Upper lobe of right lung (tissue), 1 donor: ENCODE results near the gene EPM2AIP1. TPM values are rescaled to one million over a fixed set of nuclear protein-coding genes. Genes with fewer than 3 reads are reported as not detected.
A peak's percentile ranks its signal among the peaks of the same experiment; 100 is the strongest.
"Not testable (repeated sequence)": the region's sequence is repeated elsewhere in the genome, so short reads cannot be mapped to it uniquely, and the experiment has no call there.

ENCODE experiments used
- ATAC-seq: fragments of 200-7000 bp; cut with Tn5 transposase; one replicate; pipeline ENCODE4 v1.9.1; 2020; ENCODE audit warnings: mild to moderate bottlenecking, moderate library complexity
- DNase-seq: peaks from one replicate; pipeline ENCODE4 v3.0.0-alpha.2; 2020
- H3K27ac ChIP-seq: fragments of 200-600 bp; one replicate; pipeline ENCODE4 v1.8.0; 2022
- H3K27me3 ChIP-seq: fragments of 200-600 bp; one replicate; pipeline ENCODE4 v1.8.0; 2022; ENCODE audit warnings: mild to moderate bottlenecking
- H3K36me3 ChIP-seq: fragments of 200-600 bp; one replicate; pipeline ENCODE4 v1.8.0; 2022
- H3K4me1 ChIP-seq: fragments of 200-600 bp; one replicate; pipeline ENCODE4 v1.8.0; 2022
- H3K4me3 ChIP-seq: fragments of 200-600 bp; one replicate; pipeline ENCODE4 v1.8.0; 2022; ENCODE audit warnings: mild to moderate bottlenecking
- H3K9me3 ChIP-seq: fragments of 200-600 bp; one replicate; pipeline ENCODE4 v1.8.0; 2022
- CTCF ChIP-seq: fragments of 200-600 bp; IDR thresholded peaks from one replicate; pipeline ENCODE4 v1.8.0; 2022; ENCODE audit warnings: antibody characterized with exemption
- intact Hi-C: fragments of 100-400 bp; cut with DNase I; formaldehyde crosslinking; loops from one replicate; pipeline ENCODE4 v1.11.0; 2022
- total RNA-seq: library from RNA; stranded (reverse); fragmentation: NEBNext Ultra II Directional; extraction: Animal tissue kit (Norgen Biotek cat#: 25700); gene quantifications from one replicate; pipeline ENCODE4 v1.2.1, GENCODE V29; 2021
- donor health status: DM: no; HTN: yes; CAD: no; lungs with severe emphysema.

EPM2AIP1 gene
- total RNA-seq, 1 donor from 2014 or later = 20.1 TPM

DNA sequence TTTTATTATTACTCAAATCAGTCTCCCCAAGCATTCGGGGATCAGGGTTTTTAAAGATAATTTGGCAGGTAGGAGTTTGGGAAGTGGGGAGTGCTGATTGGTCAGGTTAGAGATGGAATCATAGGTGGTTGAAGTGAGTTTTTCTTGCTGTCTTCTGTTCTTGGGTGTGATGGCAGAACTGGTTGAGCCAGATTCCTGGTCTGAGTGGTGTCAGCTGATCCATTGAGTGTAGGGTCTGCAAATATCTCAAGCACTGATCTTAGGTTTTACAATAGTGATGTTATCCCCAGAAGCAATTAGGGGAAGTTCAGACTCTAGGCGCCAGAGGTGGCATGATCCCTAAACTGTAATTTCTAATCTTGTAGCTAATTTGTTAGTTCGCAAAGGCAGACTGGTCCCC lies 27.5 kb downstream of the EPM2AIP1 start:
- intact Hi-C loops = no loop called here
- H3K4me1 ChIP-seq = peaks cover 10% of the 10 kb centered on the region
- no peak for DNase-seq
- no peak overlapping the region for H3K4me3 ChIP-seq
- H3K36me3 ChIP-seq = no peaks in the 10 kb centered on the region
- ATAC-seq = peak; percentile 49
- H3K27ac ChIP-seq = peak overlapping the region; percentile 65
- no peak for TF ChIP-seq CTCF
- no peaks in the 10 kb centered on the region for H3K27me3 ChIP-seq
- no peaks in the 10 kb centered on the region for H3K9me3 ChIP-seq

- peak; percentile 17 for ATAC-seq
- no peak for DNase-seq
- H3K4me1 ChIP-seq = peaks cover 5% of the 10 kb centered on the region
- TF ChIP-seq CTCF = no peak
- intact Hi-C loops = no loop called here
- H3K27me3 ChIP-seq = no peaks in the 10 kb centered on the region
- no peaks in the 10 kb centered on the region for H3K9me3 ChIP-seq
- no peak overlapping the region for H3K4me3 ChIP-seq
- peak overlapping the region; percentile 15 for H3K27ac ChIP-seq
- no peaks in the 10 kb centered on the region for H3K36me3 ChIP-seq
Observed at GRCh38 chr3:36964817-36965216, 28.1 kb downstream of the EPM2AIP1 start.

DNA sequence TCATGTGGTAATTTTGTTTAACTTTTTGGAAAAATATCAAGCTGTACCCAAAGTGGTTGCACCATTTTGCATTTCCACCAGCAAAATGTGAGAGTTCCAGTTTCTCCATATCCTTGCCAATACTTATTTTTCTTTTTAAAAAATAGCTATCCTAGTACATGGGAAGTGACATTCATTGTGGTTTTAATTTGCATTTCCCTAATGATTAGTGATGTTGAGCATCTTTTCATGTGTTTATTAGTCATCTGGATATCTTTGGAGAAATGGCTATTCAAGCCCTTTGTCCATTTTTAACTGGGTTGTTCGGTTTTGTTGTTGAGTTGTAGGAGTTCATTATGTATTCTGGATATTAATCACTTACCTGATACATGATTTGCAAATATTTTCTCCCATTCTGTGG lies 28.6 kb downstream of the EPM2AIP1 start:
- no peak overlapping the region for H3K4me3 ChIP-seq
- H3K36me3 ChIP-seq = no peaks in the 10 kb centered on the region
- TF ChIP-seq CTCF = no peak
- no peak for DNase-seq
- no peaks in the 10 kb centered on the region for H3K9me3 ChIP-seq
- no peaks in the 10 kb centered on the region for H3K27me3 ChIP-seq
- no peak for ATAC-seq
- H3K4me1 ChIP-seq = peaks cover under 1% of the 10 kb centered on the region
- intact Hi-C loops = no loop called here
- H3K27ac ChIP-seq = no peak overlapping the region

- intact Hi-C loops, H3K4me3 ChIP-seq: not testable (repeated sequence)
Observed at GRCh38 chr3:36963008-36963407, 29.9 kb downstream of the EPM2AIP1 start.

DNA sequence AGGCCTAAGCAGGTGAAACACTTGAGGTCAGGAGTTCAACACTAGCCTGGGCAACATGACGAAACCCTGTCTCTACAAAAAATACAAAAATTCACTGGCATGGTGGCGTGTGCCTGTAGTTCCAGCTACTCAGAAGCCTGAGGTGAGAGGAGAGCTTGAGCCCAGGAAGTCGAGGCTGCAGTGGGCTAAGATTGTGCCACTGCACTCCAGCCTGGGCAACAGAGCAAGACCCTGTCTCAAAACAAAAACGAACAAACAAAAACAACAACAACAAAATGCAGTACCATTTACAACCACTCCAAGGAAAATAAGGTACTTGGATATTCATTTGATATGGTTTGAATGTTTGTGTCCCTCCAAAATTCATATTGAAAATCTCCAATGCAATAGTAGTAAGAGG lies 32.4 kb downstream of the EPM2AIP1 start:
- ATAC-seq (no peak), DNase-seq (no peak)
- Histone ChIP-seq H3K36me3 (no peaks in the 10 kb centered on the region), H3K27ac (no peak overlapping the region), H3K9me3 (no peaks in the 10 kb centered on the region), H3K4me3 (no peak overlapping the region), H3K27me3 (no peaks in the 10 kb centered on the region), H3K4me1 (no peaks in the 10 kb centered on the region)
- TF ChIP-seq CTCF = no peak
- intact Hi-C loops = no loop called here

More at GRCh38 chr3:36963008-36963407, 29.9 kb downstream of the EPM2AIP1 start:
- H3K27me3 ChIP-seq, H3K4me1 ChIP-seq, ATAC-seq, H3K36me3 ChIP-seq, DNase-seq, H3K9me3 ChIP-seq, H3K27ac ChIP-seq: not testable (repeated sequence)

DNA sequence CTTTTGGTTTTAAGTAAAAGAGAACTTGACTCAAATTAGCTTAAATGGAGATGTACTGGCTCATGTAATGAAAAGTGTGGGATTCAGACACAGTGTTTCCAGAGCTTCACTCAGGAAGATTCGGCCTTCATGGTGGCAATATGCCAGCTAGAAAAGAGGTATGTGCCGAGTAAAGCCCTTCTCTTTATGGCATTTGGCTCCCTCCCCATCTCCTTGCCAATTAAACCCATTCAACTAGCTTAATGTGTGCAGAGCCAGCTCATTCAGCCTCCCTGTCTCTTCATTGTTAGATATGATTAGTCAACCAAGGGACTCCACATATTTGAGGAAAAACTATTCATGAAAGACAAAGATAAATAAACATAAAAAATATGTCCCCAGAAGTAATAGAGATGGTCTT lies 33.1 kb downstream of the EPM2AIP1 start:
- Histone ChIP-seq H3K9me3 (no peaks in the 10 kb centered on the region), H3K4me1 (no peaks in the 10 kb centered on the region), H3K27me3 (no peaks in the 10 kb centered on the region), H3K36me3 (no peaks in the 10 kb centered on the region), H3K27ac (no peak overlapping the region), H3K4me3 (no peak overlapping the region)
- intact Hi-C loops = loop anchor here (10.0 kb wide), 1 partner anchor 225 kb away; no protein-coding TSS in a partner anchor
- DNase-seq (no peak), ATAC-seq (no peak)
- no peak for TF ChIP-seq CTCF
